ENCODE data around the gene DIAPH1.

Gene DIAPH1

DNA sequence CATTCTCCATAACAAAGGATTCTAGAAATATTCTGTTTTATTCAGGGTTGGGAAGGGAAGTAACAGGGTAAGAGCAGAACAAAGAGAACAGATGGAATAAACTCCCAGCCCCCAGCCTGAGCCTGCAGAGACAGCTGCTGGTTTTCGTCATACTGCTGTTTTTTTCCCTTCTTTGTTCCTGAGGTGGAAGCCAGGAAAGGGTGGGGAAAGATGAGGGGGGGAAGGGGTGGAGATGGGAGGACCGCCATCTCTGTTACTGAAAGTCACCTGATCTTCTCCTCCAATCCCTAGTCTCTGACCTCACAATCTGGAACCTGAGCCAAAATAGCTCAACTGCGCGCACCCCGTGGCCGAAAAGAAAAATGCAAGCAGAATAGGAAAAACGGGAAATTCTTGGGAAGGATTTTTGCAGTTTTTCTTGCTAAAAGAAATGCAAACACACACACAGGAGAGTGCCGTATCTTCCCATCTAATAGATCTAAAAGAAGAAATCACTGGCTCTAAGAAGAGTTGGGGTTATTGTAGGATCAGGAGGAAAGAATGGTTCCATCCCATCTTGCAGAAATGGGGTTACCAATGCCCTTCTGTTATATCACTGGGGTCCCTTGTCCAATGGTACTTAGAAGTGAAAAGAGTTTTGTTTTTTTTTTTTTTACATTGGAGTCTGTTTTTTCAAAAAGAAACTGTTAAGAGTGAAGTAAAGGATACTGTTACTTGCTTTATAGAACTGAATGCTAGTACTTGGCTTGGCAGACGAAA lies 57.9 kb downstream of the DIAPH1 start:
- no peak for DNase-seq

DNA sequence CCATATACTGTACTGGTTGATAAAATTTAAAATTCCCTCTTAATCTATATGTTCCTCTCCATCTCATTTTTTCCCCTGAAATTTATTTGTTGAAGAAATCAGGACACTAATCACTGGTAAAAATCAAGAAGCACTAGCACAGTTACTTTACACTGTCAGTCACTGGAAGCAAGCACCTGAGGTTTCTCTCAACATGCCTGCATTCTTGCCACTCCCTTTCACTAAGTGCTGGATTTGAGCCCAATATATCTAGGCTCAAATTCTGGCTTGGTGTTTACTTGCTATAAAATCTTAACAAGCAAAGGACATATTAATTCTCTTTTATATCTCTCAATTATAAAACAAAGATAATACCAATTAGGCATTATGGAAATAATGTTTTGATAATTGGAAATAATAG lies 58.6 kb downstream of the DIAPH1 start:
- no peak for DNase-seq

DNA sequence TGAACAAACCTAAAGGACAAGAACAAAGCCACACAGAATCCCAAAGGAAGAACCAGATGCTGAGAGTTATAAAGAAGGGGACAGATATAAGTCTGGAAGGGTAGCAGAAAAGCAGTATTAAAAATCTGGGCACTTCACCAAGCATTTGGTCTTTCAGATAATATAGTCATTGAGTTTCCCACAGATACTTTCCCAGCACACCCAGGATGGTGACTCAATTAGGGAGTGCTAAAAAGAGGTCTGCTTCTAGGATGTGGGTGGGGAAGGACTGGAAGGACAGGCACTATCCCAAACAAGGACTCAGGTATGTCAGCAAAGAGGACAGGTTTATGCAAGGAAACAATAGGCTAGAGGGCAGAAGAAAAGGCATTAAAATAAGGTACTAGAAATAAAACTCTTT lies 59.3 kb downstream of the DIAPH1 start:
- DNase-seq, result no peak

DNA sequence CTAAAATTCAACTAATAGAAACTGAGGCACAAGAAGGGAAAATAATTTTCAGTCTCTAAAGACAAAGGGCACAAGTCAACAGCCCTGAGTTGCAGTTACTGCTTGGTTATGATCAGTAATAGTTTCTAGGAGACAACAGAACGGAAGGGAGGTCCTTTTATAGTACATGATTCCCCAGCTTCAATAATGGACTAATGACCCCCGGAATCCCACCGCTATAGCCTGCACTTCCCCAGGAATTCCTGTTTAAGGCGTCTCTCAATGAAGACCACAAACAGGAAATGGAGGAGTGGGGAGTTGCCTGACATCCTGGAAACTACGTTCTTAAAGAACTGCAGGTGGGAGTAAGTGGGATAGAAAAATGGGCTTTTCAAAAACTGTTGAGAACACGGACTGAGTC lies 60.6 kb downstream of the DIAPH1 start:
- no peak for DNase-seq

DNA sequence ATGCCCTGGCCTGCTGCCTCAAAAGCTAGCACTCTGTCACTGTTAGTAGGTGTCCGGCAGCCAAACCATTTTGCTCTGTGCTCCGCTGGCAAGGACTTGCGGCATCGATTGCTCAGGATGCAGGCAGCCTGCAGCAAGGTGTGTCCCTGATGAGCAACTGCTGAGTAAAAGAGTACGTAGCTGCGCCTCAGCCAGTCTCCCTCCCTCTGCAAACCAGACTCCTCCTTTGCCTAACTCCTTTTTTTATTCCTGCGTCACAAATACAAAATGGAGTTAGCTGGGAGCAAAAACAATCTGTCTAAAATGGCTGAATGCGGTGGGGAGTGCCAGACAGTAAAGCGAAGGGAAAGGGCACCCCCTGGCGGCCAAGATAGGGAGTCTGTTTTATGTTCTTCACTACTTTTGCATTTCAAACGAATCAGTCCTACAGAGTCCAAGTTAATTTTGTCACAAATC lies 61.1 kb downstream of the DIAPH1 start:
- peak; percentile 76 to 84 for DNase-seq

DNA sequence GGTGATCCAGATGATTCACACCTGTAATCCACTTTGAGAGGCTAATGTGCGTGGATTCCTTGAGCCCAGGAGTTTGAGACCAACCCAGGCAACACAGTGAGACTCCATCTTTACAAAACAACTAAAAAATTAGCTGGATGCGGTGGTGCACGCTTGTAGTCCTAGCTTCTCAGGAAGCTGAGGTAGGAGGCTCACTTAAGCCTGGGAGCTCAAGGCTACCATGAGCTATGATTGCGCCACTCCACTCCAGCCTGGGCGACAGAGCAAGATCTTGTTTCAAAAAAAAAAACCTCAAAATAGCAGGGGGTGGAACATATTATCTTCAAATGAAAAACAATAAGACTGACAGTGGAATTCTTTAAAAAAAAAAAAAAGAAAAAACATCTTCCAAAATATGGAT lies 70.9 kb downstream of the DIAPH1 start:
- no peak for DNase-seq

DNA sequence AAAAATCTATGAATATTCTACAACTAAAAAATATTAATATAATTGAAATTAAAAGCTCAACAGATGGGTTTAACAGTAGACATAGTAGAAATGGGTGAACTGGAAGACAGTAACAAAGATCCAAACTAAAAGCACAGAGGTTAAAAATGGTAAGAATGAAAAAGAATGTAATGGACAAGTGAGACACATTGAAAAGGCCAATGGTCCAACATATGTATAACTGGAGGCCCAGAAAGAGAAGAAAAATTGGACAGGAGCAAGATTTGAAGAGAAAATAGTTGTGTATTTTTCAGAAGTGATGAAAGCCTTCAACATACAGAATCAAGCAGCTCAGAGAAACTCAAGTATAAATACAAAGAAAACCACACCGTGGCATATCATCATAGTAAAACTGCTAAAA lies 71.3 kb downstream of the DIAPH1 start:
- DNase-seq, result peak in 1 of 2 donors; percentile 22

DNA sequence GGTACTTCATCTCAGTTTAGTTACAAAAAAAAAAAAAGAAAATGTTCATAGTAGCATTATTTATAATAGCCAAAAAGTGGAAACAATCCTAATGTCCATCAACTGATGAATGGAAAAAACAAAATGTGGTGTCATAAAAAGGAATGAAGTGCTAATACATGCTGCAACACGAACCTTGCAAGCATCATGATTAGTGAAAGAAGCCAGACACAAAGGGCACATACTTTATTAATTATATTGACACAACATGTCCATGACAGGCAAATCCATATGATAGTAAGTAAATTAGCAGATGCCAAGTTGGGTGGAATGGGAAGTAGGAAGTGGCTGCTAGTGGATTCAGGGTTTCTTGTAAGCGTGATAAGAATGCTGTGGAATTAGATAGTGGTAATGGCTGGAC lies 75.7 kb downstream of the DIAPH1 start:
- DNase-seq, result no peak

DNA sequence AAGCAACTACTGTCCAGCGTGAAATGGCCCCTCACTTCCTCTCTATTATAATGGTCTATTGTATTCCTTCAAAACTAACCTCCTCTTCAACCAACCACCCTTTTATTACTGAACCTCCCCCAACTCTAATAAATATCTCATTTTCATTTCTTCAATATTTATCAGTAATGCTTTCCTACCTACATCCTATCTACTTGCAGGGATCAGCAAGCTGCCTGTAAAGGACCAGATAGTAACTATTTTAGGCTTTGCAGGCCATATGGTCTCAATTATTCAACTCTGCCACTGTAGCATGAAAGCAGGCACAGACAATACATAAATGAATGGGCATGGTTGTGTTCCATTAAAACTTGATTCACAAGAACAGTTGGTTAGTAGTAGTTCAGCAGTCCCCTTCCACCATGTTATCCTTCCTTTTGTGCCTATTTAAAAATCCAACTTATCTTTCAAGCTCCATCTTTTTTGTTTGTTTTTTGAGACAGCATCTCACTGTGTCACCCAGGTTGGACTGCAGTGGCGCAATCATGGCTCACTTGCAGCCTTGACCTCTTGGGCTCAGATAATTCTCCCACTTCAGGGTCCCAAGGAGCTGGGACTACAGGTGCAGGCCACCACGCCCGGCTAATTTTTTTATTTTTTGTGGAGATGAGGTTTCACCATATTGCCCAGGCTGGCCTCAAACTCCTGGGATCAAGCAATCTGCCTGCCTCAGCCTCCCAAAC lies 84.1 kb downstream of the DIAPH1 start:
- DNase-seq, result no peak

DNA sequence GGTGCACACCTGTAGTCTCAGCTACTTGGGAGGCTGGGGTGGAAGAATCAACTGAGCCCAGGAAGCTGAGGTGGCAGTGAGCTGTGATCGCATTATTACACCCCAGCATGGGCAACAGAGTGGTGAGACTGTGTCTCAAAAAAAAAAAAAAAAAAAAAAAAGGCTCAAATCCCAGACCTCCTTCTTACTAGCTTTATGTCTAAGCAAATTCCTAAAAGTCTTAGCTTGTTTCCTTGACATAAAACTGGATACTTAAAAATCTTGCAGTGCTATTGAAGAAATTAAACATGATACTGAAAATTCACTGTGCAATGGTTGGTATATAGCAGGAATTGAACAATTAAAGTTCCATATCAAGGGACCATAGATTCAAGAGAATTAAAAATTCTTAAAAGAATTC lies 84.9 kb downstream of the DIAPH1 start:
- DNase-seq, result no peak

DNA sequence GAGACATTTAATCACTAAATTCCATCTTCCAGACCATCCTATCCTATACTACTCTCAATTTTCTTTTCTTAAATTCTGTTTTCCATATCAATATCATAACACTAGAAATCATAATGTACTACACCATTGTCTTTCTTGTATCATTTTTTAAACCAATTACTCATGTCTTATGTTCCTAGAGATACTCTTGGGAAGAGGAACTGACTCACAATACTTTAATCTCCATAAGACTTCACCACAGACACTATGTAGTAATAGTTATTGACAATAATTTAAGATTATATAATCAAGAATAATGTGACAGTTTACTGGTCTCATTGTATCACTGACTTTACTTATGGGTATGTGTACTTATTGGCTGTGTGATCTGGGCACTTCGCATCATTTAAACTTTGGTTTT lies 86.1 kb downstream of the DIAPH1 start:
- DNase-seq, result no peak

DNA sequence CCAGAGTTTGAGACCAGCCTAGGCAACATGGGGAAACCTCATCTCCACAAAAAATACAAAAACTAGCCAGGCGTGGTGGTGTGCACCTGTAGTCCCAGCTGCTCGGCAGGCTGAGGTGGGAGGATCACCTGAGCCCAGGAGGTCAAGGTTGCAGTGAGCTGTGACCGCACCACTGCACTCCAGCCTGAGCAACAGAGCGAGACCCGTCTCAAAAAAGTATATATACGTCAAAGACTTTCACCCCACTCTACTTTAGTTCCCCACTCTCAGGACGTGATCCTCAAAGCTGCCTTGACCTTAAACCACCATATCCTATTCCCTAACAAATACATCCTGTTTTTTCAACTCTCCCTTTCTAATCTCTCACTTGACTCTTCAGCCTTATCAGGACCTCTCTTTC lies 88.9 kb downstream of the DIAPH1 start:
- DNase-seq, result no peak

DNA sequence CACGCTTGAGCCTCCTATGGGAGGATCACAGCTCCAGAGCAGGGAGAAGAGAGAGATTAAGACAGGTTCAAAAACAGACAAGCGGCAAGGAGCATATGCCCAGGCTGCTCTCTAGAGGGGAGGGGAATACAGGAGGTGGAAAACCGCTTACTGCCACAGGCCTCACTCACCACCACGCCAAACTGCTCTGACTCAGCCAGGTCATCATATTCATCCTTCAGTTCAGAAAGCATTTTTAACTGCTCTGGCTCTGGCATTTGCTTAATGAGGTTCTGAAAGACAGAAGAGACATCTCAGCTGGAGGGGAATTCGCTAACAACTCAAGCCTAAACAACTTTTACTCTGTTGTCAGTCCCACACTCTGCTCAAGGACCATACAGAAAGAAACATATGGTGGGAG lies 89.8 kb downstream of the DIAPH1 start:
- DNase-seq, result no peak

DNA sequence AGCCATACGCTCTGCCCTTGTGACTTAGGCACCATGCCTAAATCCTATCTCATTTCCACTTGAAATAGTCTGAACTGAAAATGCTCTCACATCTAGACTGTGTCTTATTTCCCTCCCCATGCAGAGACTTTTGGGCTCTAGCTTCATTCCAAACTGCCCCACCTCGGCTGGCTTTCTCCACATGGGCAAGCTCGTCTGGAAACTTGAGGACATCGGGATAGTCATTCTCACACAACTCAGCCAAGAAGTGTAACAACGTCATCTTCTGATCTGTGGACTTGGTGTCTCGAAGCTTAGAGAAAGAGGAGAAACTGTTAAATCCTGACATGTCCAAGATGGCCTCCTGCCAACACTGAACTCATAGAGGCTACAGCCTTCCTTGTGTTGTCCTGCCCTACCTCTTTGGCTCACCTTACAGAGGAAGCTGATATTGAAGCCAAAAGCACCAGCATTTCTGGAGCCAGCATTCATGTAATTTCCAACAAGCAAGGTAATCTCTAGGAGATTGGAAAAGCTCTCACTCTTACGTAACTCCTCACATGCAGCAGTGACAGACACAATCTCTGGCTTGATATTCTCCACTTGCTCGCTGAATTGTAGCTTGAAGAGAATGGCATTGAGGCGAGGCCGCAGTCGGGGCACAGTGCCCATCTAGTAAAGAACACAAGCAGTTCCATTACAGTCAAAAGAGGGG lies 90.4 kb downstream of the DIAPH1 start:
- no peak for DNase-seq

DNA sequence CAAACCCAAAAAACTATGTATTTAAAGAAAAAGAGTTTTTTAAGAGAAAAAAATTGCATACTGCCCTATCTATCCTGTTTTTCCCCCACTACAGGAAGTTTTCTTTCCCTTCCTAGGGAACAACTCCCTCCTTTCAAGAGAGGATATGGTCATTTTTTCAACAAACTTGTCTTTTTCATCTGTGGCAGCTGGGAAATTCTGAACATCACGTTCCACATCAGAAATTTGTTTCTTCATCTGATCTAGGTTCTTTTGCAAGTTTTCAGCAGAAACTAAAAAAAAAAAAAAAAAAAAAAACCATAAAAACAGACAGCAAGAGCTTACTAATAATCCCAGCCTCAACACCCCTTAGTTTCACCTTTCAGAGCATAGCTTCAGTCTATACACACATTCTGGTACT lies 91.4 kb downstream of the DIAPH1 start:
- DNase-seq, result no peak

DNA sequence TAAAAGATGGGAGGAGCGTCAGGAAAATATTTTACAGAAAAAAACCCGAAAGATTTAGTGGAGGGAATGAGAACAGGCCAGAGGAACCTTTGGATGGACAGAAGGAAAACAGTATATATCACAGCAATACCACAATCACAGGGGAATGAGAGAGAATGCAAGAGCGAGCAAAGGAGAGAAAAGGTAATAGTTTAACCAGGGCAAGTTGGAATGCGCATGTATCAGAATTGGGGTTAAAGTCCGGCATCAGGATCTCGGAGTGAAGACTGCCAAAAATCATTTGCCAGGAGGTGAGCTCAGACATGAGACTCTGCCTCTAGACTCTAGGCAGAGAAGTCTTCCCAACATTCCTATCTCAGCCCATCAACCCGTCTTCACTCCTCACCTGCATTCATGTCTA lies 93.1 kb downstream of the DIAPH1 start:
- no peak for DNase-seq

DNA sequence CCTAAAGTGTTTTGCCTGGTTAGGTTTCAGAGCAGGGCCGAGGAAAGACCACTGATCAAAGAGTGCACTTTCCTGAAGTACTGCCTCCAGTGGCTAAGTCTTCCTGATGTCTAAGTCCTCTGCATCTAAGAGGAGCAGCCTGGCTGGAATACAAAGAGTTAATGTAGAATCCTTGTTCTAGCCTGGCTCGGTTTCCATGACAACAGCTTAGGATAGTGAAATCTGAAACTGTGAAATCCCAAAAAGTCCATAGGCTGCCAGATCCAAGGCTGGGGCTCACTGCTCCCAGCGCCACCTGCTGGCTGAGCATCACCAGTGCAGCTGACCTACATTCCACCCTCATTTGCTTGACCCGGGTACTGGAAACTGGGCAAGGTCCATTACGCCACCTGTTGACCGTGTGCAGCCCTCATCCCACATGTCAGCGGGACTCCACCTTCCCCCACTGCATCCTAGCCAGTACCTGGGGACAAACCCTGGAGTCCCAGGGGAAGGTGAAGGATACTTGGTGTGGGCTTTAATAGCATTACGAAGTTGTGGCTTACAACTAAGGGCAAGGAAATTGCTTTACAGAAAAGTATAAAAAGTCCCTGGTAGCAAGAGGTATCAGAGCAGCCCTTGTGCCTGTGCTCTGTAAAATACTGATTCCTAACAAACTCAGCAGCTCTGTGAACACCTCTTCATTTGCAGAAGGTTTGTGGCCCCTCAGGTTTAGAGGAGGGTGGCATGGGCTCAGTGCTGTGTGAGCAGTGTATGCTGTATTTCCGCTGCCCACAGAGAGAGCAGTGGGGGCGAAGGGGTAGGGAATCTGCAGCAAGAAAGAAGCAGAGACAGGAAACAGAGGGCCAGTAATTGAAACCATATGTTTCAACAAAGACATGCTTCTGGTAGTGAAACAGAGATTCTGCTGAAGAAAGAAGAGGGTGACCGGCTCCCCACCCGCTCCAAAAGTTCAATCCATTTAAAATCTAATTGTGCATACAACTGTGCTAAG lies 93.9 kb downstream of the DIAPH1 start:
- peak; percentile 59 to 62 for DNase-seq

DNA sequence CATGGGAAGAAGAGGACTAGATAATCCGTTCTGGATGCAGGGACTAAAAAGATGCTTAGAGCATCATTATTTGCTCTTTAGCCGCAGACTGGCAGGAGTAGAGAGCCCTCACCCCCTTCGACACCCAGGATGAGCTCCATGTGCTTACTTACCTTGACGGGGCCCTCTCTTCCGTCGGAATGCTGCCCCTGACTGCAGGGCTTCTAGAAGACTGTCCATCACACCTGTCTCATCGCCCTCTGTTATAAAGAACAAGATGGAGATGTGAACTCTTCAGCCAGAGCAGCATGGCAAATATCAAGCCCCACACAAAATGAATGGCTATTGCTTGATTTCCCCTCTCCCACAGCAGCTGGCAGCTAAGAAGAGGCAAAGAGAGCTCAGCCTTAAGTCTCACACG lies 94.8 kb downstream of the DIAPH1 start:
- DNase-seq, result no peak

DNA sequence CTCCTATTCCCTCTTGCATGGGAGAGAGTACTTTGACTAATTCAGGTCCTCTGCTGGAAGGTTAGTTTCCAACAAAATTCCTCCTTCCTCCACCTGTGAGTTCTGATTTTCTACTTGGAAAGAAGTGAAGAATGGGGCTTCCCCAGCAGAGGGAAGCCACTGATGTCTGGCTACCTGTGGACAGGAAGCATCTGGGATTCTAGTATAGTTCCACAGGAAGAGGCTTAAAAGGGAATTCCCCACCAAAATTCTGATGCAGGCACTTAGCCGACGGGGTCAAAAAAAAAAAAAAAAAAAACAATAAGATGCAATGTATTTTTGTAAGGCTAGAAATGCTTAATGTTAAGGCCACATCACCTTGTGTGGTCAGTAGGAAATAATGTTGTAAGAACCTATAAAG lies 96.5 kb downstream of the DIAPH1 start:
- DNase-seq, result no peak

DNA sequence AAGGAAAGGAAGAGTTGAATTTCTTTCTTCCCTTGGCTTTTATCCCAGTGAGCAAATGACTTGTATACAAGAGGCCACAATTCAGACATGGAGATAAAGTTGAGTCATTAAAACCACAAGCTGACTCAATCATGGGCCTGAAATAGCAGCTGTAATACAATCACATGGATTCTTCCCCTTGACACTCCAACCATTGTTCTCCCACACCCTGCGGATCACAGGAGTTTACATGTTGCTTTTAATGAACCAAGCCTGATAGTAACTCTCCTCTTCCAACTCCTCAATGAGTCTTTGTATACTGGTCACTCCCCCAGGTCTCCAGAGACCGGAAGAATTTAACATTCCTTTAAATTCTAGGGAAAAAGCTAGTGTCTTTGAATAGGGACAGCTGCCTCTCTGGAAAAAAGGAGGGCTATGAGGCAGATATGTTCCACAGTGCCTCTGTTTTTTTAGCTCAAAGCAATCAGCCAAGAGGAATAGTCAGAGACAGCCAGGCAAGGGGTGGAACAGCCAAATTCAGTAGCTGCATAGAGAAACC lies 97.5 kb downstream of the DIAPH1 start:
- no peak for DNase-seq

DNA sequence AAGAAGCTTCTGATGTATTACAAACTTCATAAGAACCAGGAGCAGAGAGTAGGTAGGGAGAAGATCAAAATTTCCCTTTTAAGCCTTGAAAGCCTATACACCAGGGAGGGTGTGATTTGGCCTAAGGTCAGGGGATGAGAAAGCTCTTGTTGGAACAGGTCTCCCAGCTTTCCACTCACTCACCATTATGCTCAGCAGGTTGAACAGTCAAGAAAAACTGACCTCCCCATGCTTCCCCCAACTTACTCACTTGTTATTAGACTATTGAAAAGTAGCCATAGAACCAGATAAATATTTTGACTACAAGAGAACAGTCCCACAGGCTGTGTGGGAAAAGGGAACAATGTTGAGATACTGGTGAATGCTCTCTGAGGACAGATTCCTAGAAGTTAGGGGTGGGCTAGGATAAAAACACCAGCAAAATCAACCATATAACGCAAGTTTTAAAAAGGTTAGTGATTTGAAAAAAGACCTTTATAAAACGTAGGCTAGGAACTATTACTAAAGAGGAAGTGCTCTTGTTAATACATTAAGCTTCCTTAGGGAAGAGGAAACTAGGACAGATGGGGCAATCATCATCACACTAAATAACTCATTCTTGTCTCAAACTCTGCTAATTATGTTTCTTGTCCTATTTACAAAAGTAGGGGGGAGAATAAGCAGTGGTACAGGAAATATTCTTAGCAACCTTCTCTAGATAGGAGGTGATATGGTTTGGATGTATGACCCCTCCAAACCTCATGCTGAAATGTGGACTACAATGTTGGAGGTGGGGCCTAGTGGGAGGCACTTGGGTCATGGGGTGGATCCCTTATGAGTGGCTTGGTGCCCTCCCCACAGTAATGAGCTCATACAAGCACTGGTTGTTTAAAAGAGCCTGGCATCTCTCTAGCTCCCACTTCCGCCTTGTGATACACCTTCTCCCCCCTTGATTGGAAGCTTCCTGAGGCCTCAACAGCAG lies 98.9 kb downstream of the DIAPH1 start:
- DNase-seq, result no peak

All from CD4-positive, alpha-beta T cell treated with Interleukin-4 for 1 hour (primary cell).